Left lobe of liver (tissue), 2 donors: ENCODE results near the gene UTP20. TPM values are rescaled to one million over a fixed set of nuclear protein-coding genes. Genes with fewer than 3 reads are reported as not detected.
"Not testable (repeated sequence)": the region's sequence is repeated elsewhere in the genome, so short reads cannot be mapped to it uniquely, and the experiment has no call there.

ENCODE experiments used
- ATAC-seq: fragments of 200-7000 bp; cut with Tn5 transposase; one replicate; pipeline ENCODE4 v1.9.1; 2020; ENCODE audit warnings: mild to moderate bottlenecking, moderate library complexity
- DNase-seq: peaks from one replicate; pipeline ENCODE4 v3.0.0-alpha.2; 2020; ENCODE audit warnings: low spot score
- total RNA-seq: library from RNA; stranded (reverse); gene quantifications from one replicate; pipeline ENCODE4 v1.2.1, GENCODE V29; 2021
- donor health status: DM: no; HTN: no; CAD: no; lungs with moderate emphysema.
- donor health status: DM: no; HTN: yes; CAD: no.

Gene UTP20
- total RNA-seq, 1 donor from 2014 or later, result 3.8 TPM

DNA sequence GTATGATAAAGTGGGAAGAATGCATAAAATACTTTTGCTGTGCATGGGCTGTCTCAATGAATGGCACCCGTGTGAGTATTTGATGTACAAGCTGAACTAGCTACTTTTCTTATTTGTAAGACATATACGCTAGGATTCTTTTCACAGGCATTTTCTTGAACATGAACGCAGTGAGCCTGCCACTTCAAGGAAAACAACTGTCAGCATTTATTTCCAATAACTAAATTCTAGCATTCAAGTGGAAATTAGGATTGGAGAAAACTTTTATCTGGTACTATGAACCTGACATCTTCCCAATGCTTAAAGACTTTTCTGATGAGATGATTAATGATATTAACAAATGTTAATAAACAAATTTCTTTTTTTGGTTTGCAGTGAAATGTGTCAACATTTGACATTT, 45.7 kb downstream of the UTP20 start:
- DNase-seq, result no peak
- no peak for ATAC-seq

DNA sequence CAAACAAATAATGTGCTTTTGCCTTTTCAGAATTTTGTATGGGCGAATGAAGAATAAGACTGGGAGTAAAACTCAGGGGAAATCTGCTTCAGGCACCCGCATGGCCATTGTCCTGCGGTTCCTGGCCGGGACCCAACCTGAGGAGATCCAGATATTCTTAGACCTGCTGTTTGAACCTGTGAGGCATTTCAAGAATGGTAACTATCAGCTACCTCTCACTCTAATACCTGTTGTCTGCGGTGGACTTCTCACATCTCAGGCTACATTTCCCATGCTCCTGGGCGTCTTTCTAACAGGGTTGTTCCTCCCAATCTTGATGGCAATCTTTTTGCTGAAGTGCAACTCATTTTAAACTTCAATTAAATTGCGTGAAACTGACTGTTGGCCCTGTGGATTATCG, 47.1 kb downstream of the UTP20 start:
- DNase-seq (no peak), ATAC-seq (no peak)

DNA sequence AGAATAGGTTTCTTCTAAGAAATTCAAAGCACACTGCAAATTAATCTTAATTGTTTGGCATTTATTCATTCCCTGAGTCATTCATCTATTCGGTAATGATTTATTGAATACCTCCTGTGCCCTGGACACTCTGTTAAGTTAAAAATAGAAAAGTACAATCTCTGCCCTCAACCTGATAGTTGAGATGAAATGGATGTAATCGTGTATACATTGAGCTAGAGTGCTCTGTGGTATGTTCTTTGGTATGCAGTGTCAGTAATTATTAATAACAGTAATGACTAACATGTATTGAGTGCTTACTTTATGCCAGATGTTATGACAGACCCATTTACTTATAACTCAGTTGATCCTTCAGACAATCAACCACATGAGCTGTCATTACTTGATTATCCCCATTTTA, 47.6 kb downstream of the UTP20 start:
- ATAC-seq (no peak), DNase-seq (no peak)

DNA sequence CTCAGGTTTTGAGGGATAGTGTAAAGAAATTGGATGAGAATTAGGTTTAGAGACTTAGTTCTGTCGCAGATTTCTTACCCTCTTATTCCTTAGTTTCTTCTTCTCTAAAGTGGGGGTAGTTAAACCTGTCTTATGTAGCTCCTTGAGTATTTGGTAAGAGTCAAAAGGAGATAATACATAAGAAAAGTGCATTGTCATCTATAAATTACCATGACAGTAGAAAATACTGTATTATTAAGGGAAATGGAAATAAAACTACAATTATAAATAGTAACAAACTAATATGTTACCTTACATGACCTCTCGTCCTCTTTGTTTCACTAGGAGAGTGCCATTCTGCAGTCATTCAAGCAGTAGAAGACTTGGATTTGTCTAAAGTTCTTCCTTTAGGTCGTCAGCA, 49.0 kb downstream of the UTP20 start:
- ATAC-seq, result no peak
- DNase-seq, result no peak

DNA sequence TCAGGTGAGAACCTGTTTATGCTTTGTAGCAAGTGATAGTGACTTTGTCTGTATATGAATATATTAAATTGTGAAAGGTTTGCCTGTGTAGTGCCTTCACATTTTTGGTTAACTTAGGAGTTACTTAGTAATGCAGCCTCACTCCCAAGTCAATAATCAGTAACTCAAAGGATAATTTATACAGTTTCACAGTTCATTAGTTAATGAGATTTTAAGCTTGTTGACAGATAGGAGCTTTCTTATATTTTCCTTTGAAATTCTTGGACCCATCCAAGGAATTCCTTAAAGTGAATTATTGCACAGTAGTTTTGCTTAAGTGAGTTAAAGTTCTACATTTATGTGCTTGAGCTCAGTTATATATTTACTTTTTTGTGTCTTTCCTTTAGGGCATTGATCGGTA, 50.7 kb downstream of the UTP20 start:
- DNase-seq (no peak), ATAC-seq (no peak)

DNA sequence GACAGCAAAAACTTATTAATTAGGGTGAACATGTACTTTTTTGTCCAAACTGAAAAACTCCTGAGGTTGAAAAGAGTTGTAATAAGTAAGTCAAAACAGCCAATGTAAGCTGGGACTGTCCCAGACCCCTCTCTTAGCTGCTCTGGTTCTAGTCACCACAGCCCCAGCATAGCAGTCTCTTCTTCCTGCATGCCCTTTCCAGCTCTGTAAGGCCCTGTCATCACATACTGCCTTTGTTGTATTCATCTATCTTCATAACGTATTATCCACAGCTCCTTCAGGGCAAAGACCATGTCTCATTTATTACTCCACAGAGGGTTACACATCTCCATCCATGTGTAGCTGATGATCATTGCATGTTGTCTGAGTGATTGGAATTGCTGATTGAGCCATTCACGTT, 56.5 kb downstream of the UTP20 start:
- ATAC-seq, result no peak

DNA sequence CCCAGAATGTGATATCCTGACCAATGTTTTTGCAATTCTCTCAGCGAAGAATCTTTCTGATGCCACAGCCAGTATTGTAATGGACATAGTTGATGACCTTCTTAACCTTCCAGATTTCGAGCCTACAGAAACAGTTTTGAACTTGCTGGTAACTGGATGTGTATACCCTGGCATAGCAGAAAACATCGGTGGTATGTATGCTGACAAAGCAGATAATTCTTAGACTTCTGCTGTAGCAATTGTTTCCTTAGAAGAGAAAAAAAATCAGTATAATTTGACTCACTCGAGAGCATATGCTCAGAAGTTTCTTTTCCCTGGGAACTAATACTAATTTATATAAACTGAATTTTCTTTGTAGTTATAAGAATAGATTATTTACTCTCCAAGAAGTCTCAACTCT, 58.2 kb downstream of the UTP20 start:
- ATAC-seq, result no peak
- DNase-seq, result no peak

More for the DNA sequence above, 56.5 kb downstream of the UTP20 start:
- no peak for DNase-seq

DNA sequence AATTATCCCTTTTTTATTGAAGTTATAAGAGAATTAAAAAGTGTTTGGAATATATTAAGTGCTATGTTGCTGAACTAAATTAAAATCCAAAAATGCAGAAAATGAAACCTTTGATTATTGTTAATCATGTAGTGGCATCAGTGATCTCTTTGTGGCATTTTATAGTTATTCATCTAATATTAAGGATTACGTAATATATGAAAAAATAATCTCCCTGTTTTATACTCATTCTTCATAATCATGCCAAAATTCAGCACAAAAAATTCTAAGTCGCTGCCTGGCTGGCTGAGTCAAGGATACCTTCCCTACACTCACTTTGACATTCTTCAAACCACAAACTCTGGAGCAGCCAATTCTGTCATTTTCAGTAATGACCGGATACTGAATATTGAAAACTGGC, 64.0 kb downstream of the UTP20 start:
- DNase-seq (no peak), ATAC-seq (no peak)

DNA sequence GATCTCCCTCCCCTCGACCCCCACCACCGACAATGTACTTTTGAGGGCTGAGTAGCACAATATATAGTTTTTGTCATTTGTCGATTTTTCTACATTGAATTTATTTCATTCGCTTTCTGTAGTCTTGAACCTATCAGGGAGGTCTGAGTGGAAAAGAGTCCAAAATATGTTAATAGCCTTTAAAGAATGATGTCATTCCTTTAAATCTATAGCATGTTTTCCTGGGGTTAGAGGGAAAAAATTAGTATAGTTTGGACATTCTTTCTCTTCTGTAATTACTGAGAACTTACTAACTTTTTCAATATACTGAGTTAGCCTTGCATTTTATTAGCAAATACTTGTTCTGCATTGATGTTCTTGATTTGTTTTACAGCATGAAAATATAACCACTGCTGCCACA, 71.8 kb downstream of the UTP20 start:
- DNase-seq (no peak), ATAC-seq (no peak)

DNA sequence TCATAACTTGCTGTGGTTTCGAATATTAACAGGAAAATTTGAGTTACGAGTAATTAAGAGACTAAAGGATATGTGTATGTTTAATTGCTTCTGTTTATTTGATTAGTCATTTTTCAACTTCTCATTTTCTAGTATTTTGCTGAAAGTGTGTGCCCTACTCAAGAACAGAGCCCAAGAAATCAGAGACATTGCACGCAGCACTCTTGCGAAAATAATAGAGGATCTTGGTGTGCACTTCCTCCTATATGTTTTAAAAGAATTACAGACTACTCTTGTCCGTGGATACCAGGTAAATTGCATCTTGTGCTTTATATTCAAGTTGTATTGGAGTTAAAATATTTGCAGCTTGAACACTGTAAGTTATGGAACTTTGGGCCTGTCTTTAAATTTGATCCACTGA, 76.9 kb downstream of the UTP20 start:
- DNase-seq (no peak), ATAC-seq (no peak)

DNA sequence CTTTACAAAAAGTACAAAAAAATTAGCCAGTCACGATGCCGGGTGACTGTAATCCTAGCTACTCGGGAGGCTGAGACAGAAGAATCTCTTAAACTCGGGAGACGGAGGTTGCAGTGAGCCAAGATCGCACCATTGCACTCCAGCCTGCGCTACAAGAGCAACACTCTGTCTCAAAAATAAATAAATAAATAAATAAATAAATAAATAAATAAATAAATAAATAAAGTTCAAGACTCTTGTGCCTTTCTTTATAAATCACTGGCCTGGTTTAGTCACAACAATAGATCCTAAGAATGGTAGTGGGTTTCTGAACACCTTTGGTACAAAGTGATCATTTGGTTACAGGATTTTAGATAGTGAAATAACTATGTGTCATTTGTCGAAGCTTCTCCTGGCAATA, 81.5 kb downstream of the UTP20 start:
- ATAC-seq, result no peak
- no peak for DNase-seq

DNA sequence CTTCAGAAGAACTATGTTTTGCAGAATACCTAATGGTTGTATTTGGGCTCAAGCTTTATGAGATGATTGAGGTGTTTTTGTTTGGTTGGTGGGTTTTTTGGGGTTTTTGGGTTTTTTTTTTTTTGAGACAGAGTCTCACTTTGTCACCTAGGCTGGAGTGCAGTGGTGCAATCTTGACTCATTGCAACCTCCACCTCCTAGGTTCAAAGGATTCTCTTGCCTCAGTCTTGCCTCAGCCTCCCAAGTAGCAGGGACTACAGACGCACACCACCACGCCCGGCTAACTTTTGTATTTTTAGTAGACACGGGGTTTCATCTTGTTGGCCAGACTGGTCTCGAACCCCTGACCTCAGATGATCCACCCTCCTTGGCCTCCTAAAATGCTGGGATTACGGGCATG, 88.1 kb downstream of the UTP20 start:
- no peak for ATAC-seq
- no peak for DNase-seq

DNA sequence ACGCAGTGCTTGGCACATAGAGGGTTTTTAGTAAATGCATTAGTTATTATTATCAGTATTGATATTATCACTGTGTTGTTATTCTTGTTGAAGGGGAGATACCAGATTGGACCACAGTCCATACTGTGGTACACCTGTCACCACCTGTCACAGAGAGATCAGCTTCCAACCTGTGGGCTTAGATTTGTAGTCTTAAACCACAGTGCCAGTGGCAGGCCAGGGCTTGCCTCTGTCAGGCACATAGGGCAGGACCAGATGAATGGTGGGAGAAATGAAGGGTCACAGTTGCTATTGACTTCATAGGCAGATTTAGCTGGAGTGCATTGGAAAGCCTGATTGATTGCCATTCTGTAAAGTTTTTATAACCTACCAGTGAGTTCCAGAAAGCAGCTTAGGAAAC, 92.5 kb downstream of the UTP20 start:
- no peak for ATAC-seq
- no peak for DNase-seq

DNA sequence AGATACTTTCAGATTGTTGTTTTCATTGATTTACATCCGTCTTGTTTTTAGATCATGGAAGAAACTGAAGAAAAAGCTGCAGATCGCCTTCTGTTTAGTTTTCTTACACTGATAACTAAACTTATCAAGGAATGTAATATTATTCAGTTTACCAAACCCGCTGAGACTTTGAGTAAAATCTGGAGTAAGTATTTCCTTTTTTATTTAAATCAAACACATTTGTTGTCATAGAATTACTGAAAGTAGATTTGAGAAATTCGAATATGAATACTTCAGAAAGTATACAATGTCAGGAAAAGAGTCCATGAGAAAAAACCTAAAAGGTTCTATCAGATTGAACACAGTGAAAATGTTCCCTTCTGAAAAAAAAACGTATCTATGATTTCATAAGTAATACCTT, 95.7 kb downstream of the UTP20 start:
- ATAC-seq, result no peak
- DNase-seq, result no peak

DNA sequence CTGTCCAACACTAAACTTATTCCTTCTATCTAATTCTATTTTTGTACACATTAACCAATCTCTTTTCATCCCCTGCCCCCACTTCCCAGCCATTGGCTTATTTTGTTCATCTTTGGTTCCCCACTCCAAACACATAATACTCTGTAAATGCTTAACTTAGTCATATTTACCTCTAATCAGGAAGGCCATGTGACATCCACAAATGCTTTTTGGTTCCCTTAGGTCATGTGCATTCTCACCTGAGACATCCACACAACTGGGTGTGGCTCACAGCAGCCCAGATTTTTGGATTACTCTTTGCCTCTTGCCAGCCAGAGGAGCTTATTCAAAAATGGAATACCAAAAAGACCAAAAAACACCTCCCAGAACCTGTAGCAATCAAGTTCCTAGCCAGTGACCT, 99.2 kb downstream of the UTP20 start:
- DNase-seq (no peak), ATAC-seq (no peak)

DNA sequence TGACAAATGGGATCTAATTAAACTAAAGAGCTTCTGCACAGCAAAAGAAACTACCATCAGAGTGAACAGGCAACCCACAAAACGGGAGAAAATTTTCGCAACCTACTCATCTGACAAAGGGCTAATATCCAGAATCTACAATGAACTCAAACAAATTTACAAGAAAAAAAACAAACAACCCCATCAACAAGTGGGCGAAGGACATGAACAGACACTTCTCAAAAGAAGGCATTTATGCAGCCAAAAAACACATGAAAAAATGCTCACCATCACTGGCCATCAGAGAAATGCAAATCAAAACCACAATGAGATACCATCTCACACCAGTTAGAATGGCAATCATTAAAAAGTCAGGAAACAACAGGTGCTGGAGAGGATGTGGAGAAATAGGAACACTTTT, 111.3 kb downstream of the UTP20 start:
- DNase-seq, ATAC-seq: not testable (repeated sequence)

DNA sequence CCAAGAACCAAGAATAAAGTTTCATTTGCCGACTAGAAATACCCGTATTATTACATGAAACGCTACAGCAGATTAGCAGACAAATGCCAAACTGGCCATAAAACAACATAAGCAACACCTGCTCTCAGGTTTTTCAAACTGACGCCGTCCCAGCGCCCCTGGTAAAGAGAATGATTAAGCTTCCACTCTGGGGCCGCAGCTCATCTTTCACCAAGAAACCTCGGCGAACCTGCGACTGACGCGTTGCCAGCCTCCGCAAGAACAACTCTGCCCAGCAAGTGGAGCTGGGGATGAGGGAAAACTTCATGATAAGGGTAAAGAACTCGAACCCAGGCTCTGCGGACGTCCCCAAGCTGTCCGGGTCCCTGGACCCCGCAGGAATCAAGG, 127.1 kb downstream of the UTP20 start:
- ATAC-seq, result peak; percentile 22
- DNase-seq, result no peak

DNA sequence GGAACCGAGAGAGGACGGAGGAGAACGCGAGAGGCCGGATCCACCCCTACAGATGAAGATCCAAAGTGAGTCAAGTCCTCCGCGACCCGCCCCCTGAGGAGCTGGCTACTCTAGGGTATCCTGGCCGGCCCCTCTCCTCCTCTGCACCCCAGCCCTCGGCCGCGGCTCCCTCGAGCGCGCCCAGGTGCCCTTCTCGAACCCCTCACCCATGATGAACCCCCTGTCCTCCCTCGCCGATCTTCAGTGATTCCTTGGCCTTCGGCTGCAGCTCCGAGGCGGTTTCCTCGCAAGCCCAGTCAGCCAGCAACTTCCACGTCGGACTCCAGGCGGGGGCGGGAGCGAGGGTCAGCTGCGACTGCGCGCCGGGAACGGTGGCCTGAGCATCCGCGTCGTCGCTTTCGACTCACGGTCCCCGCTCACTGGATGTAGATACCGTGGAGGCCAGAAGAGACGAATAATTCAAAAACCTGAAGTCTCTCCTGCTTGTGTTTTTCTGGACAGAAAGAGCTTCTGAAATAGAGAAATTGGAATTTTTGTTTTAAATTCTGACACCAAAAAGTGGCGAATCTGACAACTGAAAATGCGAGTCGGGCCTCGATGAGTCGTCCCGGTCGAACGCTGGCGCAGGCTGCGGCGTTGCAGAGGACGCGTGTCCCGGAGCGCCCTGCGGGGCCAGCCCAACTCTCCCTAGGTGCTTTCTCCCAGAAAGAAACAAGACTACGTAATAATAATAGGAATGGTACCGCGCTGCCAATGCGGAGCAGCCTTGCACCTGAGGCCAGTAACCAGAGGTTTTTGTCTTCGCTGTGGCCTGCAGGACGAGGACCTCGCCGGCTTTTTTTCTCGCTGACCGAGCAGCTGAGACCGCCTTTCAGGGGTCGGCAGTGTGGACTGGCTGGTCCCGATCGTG, 127.8 kb downstream of the UTP20 start, which contains the start of gene ARL1:
TSS of gene ARL1 (minus strand) at position 337 of the 910 bp plus-strand sequence. CDS start at position 210, 127 bp downstream.
- peak; percentile 92 for ATAC-seq

DNA sequence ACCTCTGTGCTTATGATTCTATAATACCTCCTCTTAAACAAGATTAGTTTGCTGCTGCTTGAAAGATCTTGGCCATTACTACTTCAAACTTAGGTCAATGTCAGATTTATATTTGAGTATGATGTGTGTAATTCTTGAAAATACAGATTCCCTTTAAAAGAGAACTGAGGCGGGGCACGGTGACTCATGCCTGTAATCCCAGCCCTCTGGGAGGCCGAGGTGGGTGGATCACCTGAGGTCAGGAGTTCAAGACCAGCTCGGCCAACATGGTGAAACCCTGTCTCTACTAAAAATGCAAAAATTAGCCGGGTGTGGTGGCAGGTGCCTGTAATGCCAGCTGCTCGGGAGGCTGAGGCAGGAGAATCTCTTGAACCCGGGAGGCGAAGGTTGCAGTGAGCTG, 130.3 kb downstream of the UTP20 start:
- ATAC-seq, result not testable (repeated sequence)

More for the DNA sequence above, 127.8 kb downstream of the UTP20 start, which contains the start of gene ARL1:
- peak; percentile 88 for DNase-seq

DNA sequence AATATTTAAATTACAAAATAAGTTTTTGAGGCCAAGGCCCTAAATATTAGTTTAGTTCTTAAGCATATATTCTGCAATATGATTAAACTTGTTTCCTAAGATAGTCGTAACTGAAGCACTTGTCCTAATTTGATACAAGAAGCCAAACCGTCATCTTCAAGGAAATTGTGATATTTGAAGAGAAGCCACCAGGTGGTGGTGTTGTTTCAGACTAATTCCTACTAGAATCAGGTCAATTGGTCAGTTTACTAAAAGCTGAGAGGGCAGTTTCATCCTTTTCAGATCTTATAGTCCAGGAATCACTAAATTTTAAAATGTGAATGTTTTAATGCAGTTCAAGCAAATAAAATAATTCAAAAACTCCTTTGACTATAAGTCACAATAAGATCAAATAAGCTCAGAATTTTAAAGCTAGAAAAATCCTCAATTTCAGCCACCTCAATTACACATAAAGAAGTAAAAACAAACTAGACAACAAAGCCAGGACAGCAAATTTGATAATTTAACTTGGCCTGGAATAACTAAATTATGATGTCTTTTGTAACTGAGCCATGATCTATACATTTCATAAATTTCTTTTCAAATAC, 134.7 kb downstream of the UTP20 start:
- ATAC-seq (peak; percentile 79), DNase-seq (no peak)

More for the DNA sequence above, 130.3 kb downstream of the UTP20 start:
- DNase-seq, result not testable (repeated sequence)

DNA sequence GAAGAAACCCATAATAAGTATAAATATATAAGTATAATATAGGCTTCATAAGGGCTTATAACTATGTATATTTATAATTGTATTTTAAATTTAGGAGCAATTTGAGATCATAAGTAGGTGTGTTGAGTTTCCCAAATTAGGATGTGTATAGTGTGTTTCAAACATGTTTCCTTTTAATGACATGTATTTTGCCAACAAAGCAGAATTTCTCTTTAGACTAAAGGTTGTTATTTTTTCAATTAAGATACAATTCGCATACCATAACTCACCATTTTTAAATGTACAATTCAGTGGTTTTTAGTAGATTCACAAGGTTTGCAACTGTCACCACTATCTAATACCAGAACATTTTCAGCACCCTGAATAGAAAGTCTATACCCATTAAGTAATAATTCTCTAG, 135.3 kb downstream of the UTP20 start:
- DNase-seq, result no peak
- ATAC-seq, result no peak

DNA sequence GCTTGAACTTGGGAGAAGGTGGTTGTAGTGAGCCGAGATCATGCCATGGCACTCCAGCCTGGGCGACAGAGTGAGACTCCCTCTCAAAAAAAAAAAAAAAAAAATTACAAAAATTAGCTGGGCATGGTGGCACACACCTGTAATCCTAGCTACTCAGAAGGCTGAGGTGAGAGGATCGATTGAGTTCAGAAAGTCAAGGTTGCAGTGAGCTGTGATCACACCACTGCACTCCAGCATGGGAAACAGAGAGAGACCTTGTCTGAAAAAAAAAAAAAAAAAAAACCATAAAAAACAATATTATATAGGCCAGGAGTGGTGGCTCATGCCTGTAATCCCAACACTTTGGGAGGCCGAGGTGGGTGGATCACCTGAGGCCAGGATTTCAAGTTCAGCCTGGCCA, 142.2 kb downstream of the UTP20 start:
- DNase-seq, ATAC-seq: not testable (repeated sequence)
